Measurements from ENCODE around the gene PTPRZ1. TPM values are rescaled to one million over a fixed set of nuclear protein-coding genes. Genes with fewer than 3 reads are reported as not detected.

The PTPRZ1 gene
- total and polyA plus RNA-seq, 4 experiments from 2014 or later, result not detected

DNA sequence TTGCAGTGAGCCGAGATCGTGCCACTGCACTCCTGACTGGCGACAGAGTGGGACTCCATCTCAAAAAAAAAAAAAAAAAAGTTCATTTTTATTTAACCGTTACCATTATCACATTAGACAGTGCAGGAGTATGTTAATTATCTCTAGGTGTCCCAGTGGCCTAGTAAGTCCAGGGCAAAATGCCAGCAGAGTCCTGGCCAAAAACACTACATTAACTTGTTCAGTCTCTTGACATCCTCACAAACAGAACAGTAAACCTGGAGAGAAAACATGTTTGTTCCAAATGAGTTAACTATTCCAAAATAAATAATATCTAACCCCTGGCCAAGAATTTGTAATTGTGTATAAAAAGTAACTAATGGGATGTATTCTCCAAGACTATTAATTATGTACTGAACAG is 43.2 kb downstream of the PTPRZ1 start:
- H3K4me1 ChIP-seq (ENCODE audit: insufficient read depth, low read length), result no peaks in the 10 kb centered on the region
- DNase-seq, result no peak
- no peak overlapping the region for H3K4me3 ChIP-seq (ENCODE audit: low read length in 2 of 2)
- Mint-ChIP-seq H3K9me3 (peaks cover 0 to 5% (median 2%) of the 10 kb centered on the region in 8 donors), H3K4me3 (no peak overlapping the region), H3K27me3 (no peaks in the 10 kb centered on the region), H3K27ac (no peak overlapping the region), H3K4me1 (no peaks in the 10 kb centered on the region), H3K36me3 (no peaks in the 10 kb centered on the region)
- no peaks in the 10 kb centered on the region for H3K9me3 ChIP-seq (ENCODE audit: control insufficient read depth in 1 of 2, low read length in 2 of 2)
- H3K27me3 ChIP-seq (ENCODE audit: insufficient read depth, low read length), result no peaks in the 10 kb centered on the region
- intact Hi-C loops (cut with micrococcal nuclease), result no loop called here
- ChIA-PET POLR2A (ENCODE audit: partially characterized antibody) (no interaction called here), CTCF (ENCODE audit: partially characterized antibody) (no interaction called here)
- no peak overlapping the region for H3K27ac ChIP-seq (ENCODE audit: low read depth, low read length)
- no peaks in the 10 kb centered on the region for H3K36me3 ChIP-seq (ENCODE audit: insufficient read depth, low read length)

- Histone ChIP-seq H3K9me3 (ENCODE audit: control insufficient read depth in 1 of 2, low read length in 2 of 2) (no peaks in the 10 kb centered on the region), H3K27ac (ENCODE audit: low read depth, low read length) (no peak overlapping the region), H3K27me3 (ENCODE audit: insufficient read depth, low read length) (no peaks in the 10 kb centered on the region), H3K4me3 (ENCODE audit: low read length in 2 of 2) (no peak overlapping the region), H3K36me3 (ENCODE audit: insufficient read depth, low read length) (no peaks in the 10 kb centered on the region), H3K4me1 (ENCODE audit: insufficient read depth, low read length) (no peaks in the 10 kb centered on the region)
- Mint-ChIP-seq H3K4me1 (no peaks in the 10 kb centered on the region), H3K4me3 (no peak overlapping the region), H3K27ac (no peak overlapping the region), H3K9me3 (peaks cover 0 to 5% (median 0%) of the 10 kb centered on the region in 8 donors), H3K27me3 (no peaks in the 10 kb centered on the region), H3K36me3 (no peaks in the 10 kb centered on the region)
- ChIA-PET POLR2A (ENCODE audit: partially characterized antibody) (no interaction called here), CTCF (ENCODE audit: partially characterized antibody) (no interaction called here)
- no peak for DNase-seq
- intact Hi-C loops (cut with micrococcal nuclease), result no loop called here
Observed at GRCh38 chr7:121919986-121920385, 47.0 kb downstream of the PTPRZ1 start.

DNA sequence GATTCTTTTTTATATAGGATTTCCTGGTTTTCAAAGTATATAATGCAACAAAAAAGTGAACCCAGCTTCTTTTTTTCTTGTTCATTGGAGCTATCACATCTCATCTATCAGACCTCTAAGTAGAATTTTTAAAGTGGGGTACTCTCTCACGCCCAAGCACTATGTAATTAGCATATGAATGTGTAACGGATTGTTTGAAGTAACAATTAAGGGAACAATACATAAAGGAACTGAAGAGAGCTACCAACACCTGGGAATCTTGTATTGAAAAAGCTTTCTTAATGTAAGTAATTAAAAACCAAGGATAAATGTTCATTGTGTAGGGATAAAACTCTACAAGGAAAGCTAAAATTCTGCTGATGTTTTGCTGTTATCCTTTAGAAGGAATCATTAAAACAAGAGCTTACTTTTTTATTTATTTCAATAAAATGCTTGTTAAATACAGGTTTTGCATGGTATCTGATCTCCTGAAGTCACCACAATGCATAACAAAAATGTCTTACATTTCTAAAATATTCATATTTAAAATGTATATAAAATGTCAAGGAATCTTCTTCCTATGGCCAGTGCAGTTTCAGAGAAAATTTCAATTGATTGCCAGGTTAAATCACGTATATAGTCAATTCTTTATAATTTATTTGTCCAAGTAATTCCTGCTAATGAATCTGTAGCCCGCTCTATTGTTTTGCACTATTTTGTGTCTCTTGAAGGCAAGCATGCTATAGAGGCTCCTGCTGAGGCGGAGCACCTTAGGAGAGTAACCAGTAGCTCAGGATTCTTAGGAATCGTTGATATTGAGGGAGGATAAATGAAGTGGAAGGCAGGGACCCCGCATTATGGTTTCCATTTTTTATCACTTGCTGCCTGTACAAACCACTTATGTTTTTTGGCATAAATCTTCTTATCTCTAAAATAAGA is 51.6 kb downstream of the PTPRZ1 start:
- H3K27ac Mint-ChIP-seq, result no peak overlapping the region
- CTCF ChIA-PET (ENCODE audit: partially characterized antibody), result interaction anchor here (1.0 kb wide), 1 partner anchor 10 kb away, joined by 3 read pairs; no protein-coding TSS in a partner anchor

GRCh38 chr7:121931149-121931902 is 58.4 kb downstream of the PTPRZ1 start:
- H3K4me3 ChIP-seq (ENCODE audit: low read length in 2 of 2), result no peak overlapping the region
- no peaks in the 10 kb centered on the region for H3K27me3 ChIP-seq (ENCODE audit: insufficient read depth, low read length)
- no peaks in the 10 kb centered on the region for H3K27me3 Mint-ChIP-seq
- no peak overlapping the region for H3K4me3 Mint-ChIP-seq
- no peaks in the 10 kb centered on the region for H3K9me3 ChIP-seq (ENCODE audit: control insufficient read depth in 1 of 2, low read length in 2 of 2)
- no peaks in the 10 kb centered on the region for H3K36me3 Mint-ChIP-seq
- no peak overlapping the region for H3K27ac ChIP-seq (ENCODE audit: low read depth, low read length)
- no peaks in the 10 kb centered on the region for H3K4me1 Mint-ChIP-seq
- CTCF ChIA-PET (ENCODE audit: partially characterized antibody), result no interaction called here
- POLR2A ChIA-PET (ENCODE audit: partially characterized antibody), result no interaction called here
- no peak for DNase-seq
- no peak overlapping the region for H3K27ac Mint-ChIP-seq
- intact Hi-C loops (cut with micrococcal nuclease), result no loop called here
- H3K4me1 ChIP-seq (ENCODE audit: insufficient read depth, low read length), result no peaks in the 10 kb centered on the region
- H3K36me3 ChIP-seq (ENCODE audit: insufficient read depth, low read length), result no peaks in the 10 kb centered on the region
- H3K9me3 Mint-ChIP-seq, result no peaks in the 10 kb centered on the region

More for the DNA sequence above, 51.6 kb downstream of the PTPRZ1 start:
- Histone ChIP-seq H3K4me1 (ENCODE audit: insufficient read depth, low read length) (no peaks in the 10 kb centered on the region), H3K4me3 (ENCODE audit: low read length in 2 of 2) (no peak overlapping the region), H3K36me3 (ENCODE audit: insufficient read depth, low read length) (no peaks in the 10 kb centered on the region), H3K27me3 (ENCODE audit: insufficient read depth, low read length) (no peaks in the 10 kb centered on the region), H3K27ac (ENCODE audit: low read depth, low read length) (no peak overlapping the region), H3K9me3 (ENCODE audit: control insufficient read depth in 1 of 2, low read length in 2 of 2) (no peaks in the 10 kb centered on the region)
- Mint-ChIP-seq H3K36me3 (no peaks in the 10 kb centered on the region), H3K4me1 (no peaks in the 10 kb centered on the region), H3K27me3 (no peaks in the 10 kb centered on the region), H3K9me3 (peaks cover 0 to 3% (median 0%) of the 10 kb centered on the region in 8 donors), H3K4me3 (no peak overlapping the region)
- POLR2A ChIA-PET (ENCODE audit: partially characterized antibody), result no interaction called here
- no peak for DNase-seq
- intact Hi-C loops (cut with micrococcal nuclease), result no loop called here

- POLR2A ChIA-PET (ENCODE audit: partially characterized antibody), result no interaction called here
- intact Hi-C loops (cut with micrococcal nuclease), result no loop called here
Observed at GRCh38 chr7:121932768-121933167, 59.8 kb downstream of the PTPRZ1 start.

DNA sequence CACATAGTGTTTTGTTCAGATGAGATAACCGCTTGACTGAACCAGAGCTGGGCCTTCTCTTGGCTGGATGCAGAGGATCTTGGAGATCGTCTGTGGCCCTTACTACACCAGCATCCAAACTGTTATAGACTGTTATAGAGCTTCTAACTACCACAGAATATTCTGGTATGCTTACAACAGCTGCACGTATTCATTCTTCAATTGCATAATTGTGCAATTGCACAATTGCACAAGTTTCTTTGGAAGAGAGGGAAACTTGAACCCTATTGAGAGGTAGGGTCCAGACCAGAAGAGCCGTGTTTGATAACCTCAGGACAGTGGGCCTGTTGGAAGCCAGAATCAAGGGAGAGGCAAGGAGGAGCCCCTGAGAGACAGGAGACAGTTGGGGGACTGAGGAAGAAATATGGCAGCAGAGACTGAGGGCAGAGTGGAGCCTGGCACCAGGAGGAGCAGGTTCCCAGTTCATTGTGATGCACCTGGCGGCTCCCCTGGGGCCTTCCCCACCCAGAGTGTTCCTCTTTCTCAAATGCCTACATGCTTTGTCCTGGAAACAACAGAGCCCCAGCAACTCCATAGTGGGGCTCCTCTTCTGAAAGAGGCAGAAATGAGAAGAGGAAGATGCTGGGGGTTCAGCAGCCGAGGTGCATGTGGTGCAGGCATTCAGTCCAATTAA is 64.1 kb downstream of the PTPRZ1 start:
- H3K4me3 Mint-ChIP-seq, result no peak overlapping the region

More at GRCh38 chr7:121932768-121933167, 59.8 kb downstream of the PTPRZ1 start:
- Mint-ChIP-seq H3K36me3 (no peaks in the 10 kb centered on the region), H3K4me1 (no peaks in the 10 kb centered on the region), H3K27me3 (no peaks in the 10 kb centered on the region), H3K4me3 (no peak overlapping the region), H3K9me3 (no peaks in the 10 kb centered on the region), H3K27ac (no peak overlapping the region)
- no peaks in the 10 kb centered on the region for H3K36me3 ChIP-seq (ENCODE audit: insufficient read depth, low read length)
- no peaks in the 10 kb centered on the region for H3K27me3 ChIP-seq (ENCODE audit: insufficient read depth, low read length)
- DNase-seq, result no peak
- CTCF ChIA-PET (ENCODE audit: partially characterized antibody), result no interaction called here
- H3K9me3 ChIP-seq (ENCODE audit: control insufficient read depth in 1 of 2, low read length in 2 of 2), result no peaks in the 10 kb centered on the region
- no peak overlapping the region for H3K4me3 ChIP-seq (ENCODE audit: low read length in 2 of 2)
- H3K27ac ChIP-seq (ENCODE audit: low read depth, low read length), result no peak overlapping the region
- H3K4me1 ChIP-seq (ENCODE audit: insufficient read depth, low read length), result no peaks in the 10 kb centered on the region

DNA sequence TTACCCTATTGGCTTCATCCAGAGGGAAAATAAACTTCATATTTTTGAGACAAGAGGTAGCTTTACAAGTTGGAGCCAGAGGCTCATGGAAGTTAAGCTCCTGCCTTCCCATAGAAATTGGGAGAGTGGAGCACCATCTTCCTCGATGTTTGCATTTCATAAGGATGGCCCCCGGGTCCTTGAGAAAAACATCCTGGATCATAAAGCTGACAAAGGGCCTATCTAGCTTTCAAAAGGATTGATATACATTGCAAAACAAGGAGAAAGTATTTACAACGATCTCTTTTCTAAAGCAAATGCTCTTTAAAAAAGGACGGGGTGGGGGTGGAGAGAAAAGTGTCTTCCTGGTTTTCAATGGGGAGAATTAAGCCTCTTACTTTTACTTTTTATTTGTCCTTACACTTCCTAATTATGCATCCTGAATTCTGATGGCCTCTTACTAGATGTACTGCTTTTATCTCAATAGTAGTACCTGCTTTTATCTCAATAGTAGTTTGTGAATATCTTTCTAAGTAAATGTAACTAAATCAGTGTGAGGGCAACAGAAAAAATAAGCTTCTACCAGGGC is 65.6 kb downstream of the PTPRZ1 start:
- Mint-ChIP-seq H3K4me1 (peaks cover 0 to 2% (median 0%) of the 10 kb centered on the region in 4 donors), H3K4me3 (no peak overlapping the region), H3K27me3 (no peaks in the 10 kb centered on the region), H3K27ac (no peak overlapping the region), H3K36me3 (no peaks in the 10 kb centered on the region), H3K9me3 (no peaks in the 10 kb centered on the region)
- Histone ChIP-seq H3K27ac (ENCODE audit: low read depth, low read length) (no peak overlapping the region), H3K27me3 (ENCODE audit: insufficient read depth, low read length) (no peaks in the 10 kb centered on the region), H3K36me3 (ENCODE audit: insufficient read depth, low read length) (no peaks in the 10 kb centered on the region), H3K4me3 (ENCODE audit: low read length in 2 of 2) (no peak overlapping the region), H3K4me1 (ENCODE audit: insufficient read depth, low read length) (no peaks in the 10 kb centered on the region), H3K9me3 (ENCODE audit: control insufficient read depth in 1 of 2, low read length in 2 of 2) (no peaks in the 10 kb centered on the region)
- CTCF ChIA-PET (ENCODE audit: partially characterized antibody), result no interaction called here
- no peak for DNase-seq
- intact Hi-C loops (cut with micrococcal nuclease), result no loop called here
- POLR2A ChIA-PET (ENCODE audit: partially characterized antibody), result no interaction called here

More for the DNA sequence above, 64.1 kb downstream of the PTPRZ1 start:
- no peak overlapping the region for H3K27ac Mint-ChIP-seq
- H3K36me3 Mint-ChIP-seq, result no peaks in the 10 kb centered on the region
- no peaks in the 10 kb centered on the region for H3K9me3 Mint-ChIP-seq
- no peaks in the 10 kb centered on the region for H3K27me3 Mint-ChIP-seq
- H3K4me3 ChIP-seq (ENCODE audit: low read length in 2 of 2), result no peak overlapping the region
- H3K4me1 Mint-ChIP-seq, result peaks cover 0 to 2% (median 0%) of the 10 kb centered on the region in 4 donors
- no peaks in the 10 kb centered on the region for H3K9me3 ChIP-seq (ENCODE audit: control insufficient read depth in 1 of 2, low read length in 2 of 2)
- no peaks in the 10 kb centered on the region for H3K4me1 ChIP-seq (ENCODE audit: insufficient read depth, low read length)
- POLR2A ChIA-PET (ENCODE audit: partially characterized antibody), result no interaction called here
- H3K27me3 ChIP-seq (ENCODE audit: insufficient read depth, low read length), result no peaks in the 10 kb centered on the region
- intact Hi-C loops (cut with micrococcal nuclease), result no loop called here
- H3K27ac ChIP-seq (ENCODE audit: low read depth, low read length), result no peak overlapping the region
- no peaks in the 10 kb centered on the region for H3K36me3 ChIP-seq (ENCODE audit: insufficient read depth, low read length)
- CTCF ChIA-PET (ENCODE audit: partially characterized antibody), result no interaction called here
- no peak for DNase-seq
